HG03045 (cell line): ENCODE data around the gene OR6P1.

Experiments
- ATAC-seq: cut with Tn5 transposase; IDR thresholded peaks from one replicate; pipeline ENCODE4 v1.9.1; 2021; ENCODE audit warnings: mild to moderate bottlenecking, moderate library complexity; ENCODE audit not compliant: unreplicated experiment

Gene OR6P1

GRCh38 chr1:158570480-158570879 lies at the start of gene OR6P1:
OR6P1 (minus strand) TSS chr1:158570580; CDS start chr1:158563604, 6,976 bp downstream.
- no peak for ATAC-seq

- ATAC-seq = no peak
These were observed 43.4 kb upstream of the OR6P1 start for GRCh38 chr1:158613764-158614163.

GRCh38 chr1:158611916-158612315 lies 41.5 kb upstream of the OR6P1 start:
- ATAC-seq = no peak

- ATAC-seq = no peak
These were observed 36.9 kb upstream of the OR6P1 start for GRCh38 chr1:158607296-158607695.

GRCh38 chr1:158604968-158605367 lies 34.6 kb upstream of the OR6P1 start, which contains the start of gene OR10Z1:
OR10Z1 (plus strand) TSS chr1:158605268; CDS start chr1:158606439, 1,171 bp downstream.
- no peak for ATAC-seq

- no peak for ATAC-seq
These were observed 30.4 kb upstream of the OR6P1 start for GRCh38 chr1:158600735-158601134.

- no peak for ATAC-seq
These were observed 16.6 kb upstream of the OR6P1 start for GRCh38 chr1:158586942-158587341.

- ATAC-seq = no peak
These were observed 13.6 kb upstream of the OR6P1 start for GRCh38 chr1:158583962-158584361.

GRCh38 chr1:158579733-158580132 lies 9.4 kb upstream of the OR6P1 start, which contains the start of gene OR10X1:
OR10X1 (minus strand) TSS chr1:158579899; CDS start chr1:158579899, 0 bp downstream.
- ATAC-seq = no peak

GRCh38 chr1:158577561-158577960 lies 7.2 kb upstream of the OR6P1 start:
- ATAC-seq = no peak

GRCh38 chr1:158572226-158572625 lies 1.8 kb upstream of the OR6P1 start:
- no peak for ATAC-seq

GRCh38 chr1:158564608-158565007 lies 5.8 kb downstream of the OR6P1 start:
- ATAC-seq = no peak

- no peak for ATAC-seq
These were observed 6.5 kb downstream of the OR6P1 start for GRCh38 chr1:158563853-158564252.

- ATAC-seq = no peak
These were observed 10.7 kb downstream of the OR6P1 start for GRCh38 chr1:158559696-158560095.

- ATAC-seq = no peak
These were observed 16.0 kb downstream of the OR6P1 start, which contains the start of gene OR6Y1 for GRCh38 chr1:158554352-158554751. OR6Y1 (minus strand) TSS chr1:158554405; CDS start chr1:158548105, 6,300 bp downstream.

- no peak for ATAC-seq
These were observed 18.1 kb downstream of the OR6P1 start for GRCh38 chr1:158552296-158552695.

- no peak for ATAC-seq
These were observed 22.8 kb downstream of the OR6P1 start for GRCh38 chr1:158547533-158547932.

GRCh38 chr1:158537609-158538008 lies 32.8 kb downstream of the OR6P1 start:
- no peak for ATAC-seq

GRCh38 chr1:158534496-158534895 lies 35.9 kb downstream of the OR6P1 start:
- ATAC-seq = no peak

- ATAC-seq = no peak
These were observed 43.1 kb downstream of the OR6P1 start for GRCh38 chr1:158527190-158527815.

GRCh38 chr1:158521666-158522058 lies 48.7 kb downstream of the OR6P1 start:
- no peak for ATAC-seq

GRCh38 chr1:158520955-158521665 lies 49.3 kb downstream of the OR6P1 start:
- no peak for ATAC-seq
